ENCODE results near the gene PLEKHJ1. TPM values are rescaled to one million over a fixed set of nuclear protein-coding genes. Genes with fewer than 3 reads are reported as not detected.

Gene PLEKHJ1
- total RNA-seq, 1 experiment from 2014 or later = 91.7 TPM

DNA sequence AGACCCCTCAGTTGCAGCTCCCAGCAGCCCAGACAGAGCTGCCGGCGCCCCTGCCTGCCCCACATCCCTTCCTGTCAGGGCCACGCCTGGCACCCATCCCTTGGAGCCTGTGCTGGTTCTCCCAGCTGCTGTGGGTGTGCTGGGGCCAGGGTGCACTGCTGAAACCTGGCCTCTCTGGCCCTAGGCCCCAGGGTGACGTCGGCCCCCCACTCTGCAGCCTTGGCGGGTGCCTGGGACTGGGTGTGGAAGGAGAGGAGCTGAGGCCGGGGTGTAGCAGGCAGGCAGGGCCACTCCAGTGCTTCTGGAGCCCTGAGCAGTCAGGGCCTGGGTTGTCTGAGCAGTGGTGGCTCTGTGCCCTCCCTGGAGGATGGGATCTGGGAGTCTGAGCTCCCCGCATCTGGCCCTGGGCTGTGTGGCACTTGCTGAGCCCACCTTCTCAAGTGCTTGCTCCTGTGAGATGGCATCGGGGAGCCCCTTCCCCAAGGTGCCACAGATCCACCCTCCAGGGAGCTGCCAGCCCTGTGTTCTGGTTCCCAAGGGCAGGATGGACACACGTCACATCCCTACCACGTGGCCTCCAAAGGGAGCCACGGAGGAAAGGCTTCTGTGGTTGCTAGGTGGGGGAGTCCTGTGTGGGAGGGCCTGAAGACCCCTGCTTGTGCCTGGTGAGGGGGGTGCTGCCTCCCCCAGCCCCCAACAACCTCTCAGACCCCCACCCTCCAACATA, 5.2 kb downstream of the PLEKHJ1 start:
- H3K27ac ChIP-seq = no peak overlapping the region

GRCh38 chr19:2230033-2230531, 6.0 kb downstream of the PLEKHJ1 start:
- Histone ChIP-seq H3K9me3 (replicated peaks) (no peaks in the 10 kb centered on the region), H3K36me3 (peaks cover 91% of the 10 kb centered on the region), H3K4me1 (replicated peaks) (peaks cover 9% of the 10 kb centered on the region), H3K27ac (no peak overlapping the region), H3K27me3 (replicated peaks) (no peaks in the 10 kb centered on the region), H3K4me3 (no peak overlapping the region)
- no peak for DNase-seq (ENCODE audit: low read depth in 1 of 2, low spot score in 2 of 2)

More for the DNA sequence above, 5.2 kb downstream of the PLEKHJ1 start:
- H3K36me3 ChIP-seq = peaks cover 90% of the 10 kb centered on the region
- peaks cover 12% of the 10 kb centered on the region for H3K4me1 ChIP-seq (replicated peaks)
- no peak for DNase-seq (ENCODE audit: low read depth in 1 of 2, low spot score in 2 of 2)
- no peaks in the 10 kb centered on the region for H3K9me3 ChIP-seq (replicated peaks)
- no peaks in the 10 kb centered on the region for H3K27me3 ChIP-seq (replicated peaks)
- H3K4me3 ChIP-seq = no peak overlapping the region

GRCh38 chr19:2229103-2230032, 6.8 kb downstream of the PLEKHJ1 start:
- no peaks in the 10 kb centered on the region for H3K9me3 ChIP-seq (replicated peaks)
- peaks cover 91% of the 10 kb centered on the region for H3K36me3 ChIP-seq
- no peaks in the 10 kb centered on the region for H3K27me3 ChIP-seq (replicated peaks)
- no peak overlapping the region for H3K4me3 ChIP-seq
- H3K27ac ChIP-seq = no peak overlapping the region
- H3K4me1 ChIP-seq (replicated peaks) = peaks cover 2% of the 10 kb centered on the region; the same call in 1 of the 2 replicates
- no peak for DNase-seq (ENCODE audit: low read depth in 1 of 2, low spot score in 2 of 2)

GRCh38 chr19:2228157-2229030, 7.7 kb downstream of the PLEKHJ1 start:
- no peak overlapping the region for H3K27ac ChIP-seq
- DNase-seq (ENCODE audit: low read depth in 1 of 2, low spot score in 2 of 2) = no peak
- no peaks in the 10 kb centered on the region for H3K27me3 ChIP-seq (replicated peaks)
- no peaks in the 10 kb centered on the region for H3K4me1 ChIP-seq (replicated peaks)
- no peaks in the 10 kb centered on the region for H3K9me3 ChIP-seq (replicated peaks)
- H3K36me3 ChIP-seq = peaks cover 88% of the 10 kb centered on the region
- H3K4me3 ChIP-seq = no peak overlapping the region

DNA sequence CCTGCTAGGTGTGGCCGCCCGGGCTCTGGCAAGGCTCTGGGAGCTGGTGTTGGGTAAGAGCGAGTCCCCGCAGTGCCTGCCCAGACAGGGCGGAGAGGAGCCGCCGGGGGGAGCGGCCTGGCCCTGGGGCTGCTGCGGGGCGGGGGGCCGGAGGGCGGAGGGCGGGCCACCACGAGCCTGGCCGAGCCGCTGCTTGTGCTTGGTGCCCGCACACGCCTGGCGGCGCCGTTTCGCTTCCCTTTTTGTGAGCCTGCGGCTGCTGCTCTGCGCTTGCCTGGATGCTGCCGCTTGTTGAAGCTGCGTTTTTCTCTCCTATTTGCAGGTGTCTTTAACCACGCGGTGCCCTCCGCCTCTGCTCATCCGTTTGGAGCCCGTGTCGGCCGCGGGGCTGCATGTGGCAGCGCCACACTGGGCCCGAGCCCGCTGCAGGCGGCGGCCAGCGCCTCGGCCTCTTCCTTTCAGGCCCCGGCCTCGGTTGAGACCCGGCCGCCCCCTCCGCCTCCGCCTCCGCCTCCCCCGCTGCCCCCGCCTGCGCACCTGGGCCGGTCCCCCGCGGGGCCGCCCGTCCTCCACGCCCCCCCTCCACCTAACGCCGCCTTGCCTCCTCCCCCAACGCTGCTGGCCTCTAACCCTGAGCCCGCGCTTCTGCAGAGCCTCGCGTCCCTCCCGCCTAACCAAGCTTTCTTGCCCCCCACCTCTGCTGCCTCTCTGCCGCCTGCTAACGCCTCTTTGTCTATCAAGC, 8.5 kb downstream of the PLEKHJ1 start:
- DNase-seq (ENCODE audit: low read depth in 1 of 2, low spot score in 2 of 2) = no peak
- Histone ChIP-seq H3K36me3 (peaks cover 86% of the 10 kb centered on the region), H3K27ac (no peak overlapping the region), H3K9me3 (replicated peaks) (no peaks in the 10 kb centered on the region), H3K4me3 (no peak overlapping the region), H3K4me1 (replicated peaks) (no peaks in the 10 kb centered on the region), H3K27me3 (replicated peaks) (no peaks in the 10 kb centered on the region)

DNA sequence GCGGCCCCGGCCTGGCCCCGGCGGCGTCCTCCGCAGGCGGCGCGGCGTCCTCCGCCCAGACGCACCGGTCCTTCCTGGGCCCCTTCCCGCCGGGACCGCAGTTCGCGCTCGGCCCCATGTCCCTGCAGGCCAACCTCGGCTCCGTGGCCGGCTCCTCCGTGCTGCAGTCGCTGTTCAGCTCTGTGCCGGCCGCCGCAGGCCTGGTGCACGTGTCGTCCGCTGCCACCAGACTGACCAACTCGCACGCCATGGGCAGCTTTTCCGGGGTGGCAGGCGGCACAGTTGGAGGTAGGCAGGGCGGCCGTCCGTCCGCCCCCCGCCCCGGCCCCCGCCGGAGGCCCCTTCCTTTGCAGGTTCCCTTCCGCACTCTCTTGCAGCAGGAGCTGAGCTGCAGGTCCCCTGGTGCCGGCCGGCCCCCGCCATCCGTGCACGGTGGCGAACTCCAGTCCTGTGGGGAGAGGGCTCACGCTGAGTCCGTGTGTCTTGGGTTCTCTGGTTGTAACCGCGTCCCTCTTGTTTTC, 9.2 kb downstream of the PLEKHJ1 start:
- no peaks in the 10 kb centered on the region for H3K9me3 ChIP-seq (replicated peaks)
- no peak overlapping the region for H3K4me3 ChIP-seq
- peaks cover 88% of the 10 kb centered on the region for H3K36me3 ChIP-seq
- H3K4me1 ChIP-seq (replicated peaks) = no peaks in the 10 kb centered on the region
- no peak for DNase-seq (ENCODE audit: low read depth in 1 of 2, low spot score in 2 of 2)
- H3K27ac ChIP-seq = no peak overlapping the region
- H3K27me3 ChIP-seq (replicated peaks) = no peaks in the 10 kb centered on the region

DNA sequence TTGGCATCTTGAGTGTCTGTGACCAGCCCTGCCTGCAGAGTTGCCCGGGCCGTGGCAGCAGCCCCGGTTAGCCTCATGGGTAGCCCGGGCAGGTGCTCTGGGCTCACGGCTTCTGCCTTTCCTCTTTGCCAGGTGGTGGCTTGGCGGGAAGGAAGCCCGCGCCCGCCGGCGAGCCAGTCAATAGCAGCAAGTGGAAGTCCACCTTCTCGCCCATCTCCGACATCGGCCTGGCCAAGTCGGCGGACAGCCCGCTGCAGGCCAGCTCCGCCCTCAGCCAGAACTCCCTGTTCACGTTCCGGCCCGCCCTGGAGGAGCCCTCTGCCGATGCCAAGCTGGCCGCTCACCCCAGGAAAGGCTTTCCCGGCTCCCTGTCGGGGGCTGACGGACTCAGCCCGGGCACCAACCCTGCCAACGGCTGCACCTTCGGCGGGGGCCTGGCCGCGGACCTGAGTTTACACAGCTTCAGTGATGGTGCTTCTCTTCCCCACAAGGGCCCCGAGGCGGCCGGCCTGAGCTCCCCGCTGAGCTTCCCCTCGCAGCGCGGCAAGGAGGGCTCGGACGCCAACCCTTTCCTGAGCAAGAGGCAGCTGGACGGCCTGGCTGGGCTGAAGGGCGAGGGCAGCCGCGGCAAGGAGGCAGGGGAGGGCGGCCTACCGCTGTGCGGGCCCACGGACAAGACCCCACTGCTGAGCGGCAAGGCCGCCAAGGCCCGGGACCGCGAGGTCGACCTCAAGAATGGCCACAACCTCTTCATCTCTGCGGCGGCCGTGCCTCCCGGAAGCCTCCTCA, 9.9 kb downstream of the PLEKHJ1 start:
- H3K36me3 ChIP-seq = peaks cover 88% of the 10 kb centered on the region
- DNase-seq (ENCODE audit: low read depth in 1 of 2, low spot score in 2 of 2) = no peak
- H3K27ac ChIP-seq = no peak overlapping the region
- H3K4me3 ChIP-seq = no peak overlapping the region
- H3K4me1 ChIP-seq (replicated peaks) = no peaks in the 10 kb centered on the region
- H3K27me3 ChIP-seq (replicated peaks) = no peaks in the 10 kb centered on the region
- H3K9me3 ChIP-seq (replicated peaks) = no peaks in the 10 kb centered on the region

DNA sequence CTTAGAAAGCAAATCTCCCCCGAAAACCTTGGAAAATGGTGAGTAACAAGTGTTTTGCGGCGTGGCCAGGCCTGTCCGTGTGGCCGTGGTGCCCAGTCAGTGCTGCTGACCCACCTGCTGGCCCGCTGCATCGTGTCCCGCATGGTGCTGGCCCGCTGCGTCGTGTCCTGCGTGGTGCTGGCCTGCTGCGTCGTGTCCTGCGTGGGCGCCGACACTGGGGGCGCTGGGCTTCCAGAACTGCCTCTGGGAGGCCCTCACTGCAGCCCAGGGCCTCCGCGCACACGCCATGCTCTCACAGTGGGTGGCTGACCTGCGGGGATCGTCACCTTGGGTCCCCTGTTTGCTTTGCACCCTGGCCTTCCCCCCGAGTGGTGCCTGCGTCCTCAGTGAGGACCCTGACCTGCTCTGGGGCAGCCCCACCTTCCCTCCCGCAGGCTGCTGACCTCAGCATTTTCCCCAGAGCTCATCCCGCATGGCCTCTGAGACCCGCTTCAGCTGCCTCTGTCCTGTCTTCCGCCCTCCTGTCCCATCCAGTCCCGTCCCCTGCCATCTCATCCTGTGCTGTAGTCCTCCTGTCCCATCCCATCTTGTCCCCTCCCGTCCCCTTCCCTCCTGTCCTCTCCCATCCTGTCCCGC, 10.6 kb downstream of the PLEKHJ1 start:
- Histone ChIP-seq H3K27ac (no peak overlapping the region), H3K36me3 (peaks cover 88% of the 10 kb centered on the region), H3K4me1 (replicated peaks) (no peaks in the 10 kb centered on the region), H3K9me3 (replicated peaks) (no peaks in the 10 kb centered on the region), H3K4me3 (no peak overlapping the region), H3K27me3 (replicated peaks) (no peaks in the 10 kb centered on the region)
- no peak for DNase-seq (ENCODE audit: low read depth in 1 of 2, low spot score in 2 of 2)

- H3K9me3 ChIP-seq (replicated peaks) = no peaks in the 10 kb centered on the region
- DNase-seq (ENCODE audit: low read depth in 1 of 2, low spot score in 2 of 2) = no peak
- no peaks in the 10 kb centered on the region for H3K27me3 ChIP-seq (replicated peaks)
- no peak overlapping the region for H3K4me3 ChIP-seq
- H3K36me3 ChIP-seq = peaks cover 88% of the 10 kb centered on the region
- no peak overlapping the region for H3K27ac ChIP-seq
- H3K4me1 ChIP-seq (replicated peaks) = no peaks in the 10 kb centered on the region
These were observed 11.3 kb downstream of the PLEKHJ1 start for GRCh38 chr19:2224754-2225349.

GRCh38 chr19:2223959-2224358, 12.2 kb downstream of the PLEKHJ1 start:
- peaks cover 88% of the 10 kb centered on the region for H3K36me3 ChIP-seq
- no peaks in the 10 kb centered on the region for H3K9me3 ChIP-seq (replicated peaks)
- H3K27me3 ChIP-seq (replicated peaks) = no peaks in the 10 kb centered on the region
- no peaks in the 10 kb centered on the region for H3K4me1 ChIP-seq (replicated peaks)
- H3K27ac ChIP-seq = no peak overlapping the region
- no peak overlapping the region for H3K4me3 ChIP-seq
- no peak for DNase-seq (ENCODE audit: low read depth in 1 of 2, low spot score in 2 of 2)

- Histone ChIP-seq H3K27ac (no peak overlapping the region), H3K4me1 (replicated peaks) (no peaks in the 10 kb centered on the region), H3K4me3 (no peak overlapping the region), H3K27me3 (replicated peaks) (no peaks in the 10 kb centered on the region), H3K9me3 (replicated peaks) (no peaks in the 10 kb centered on the region), H3K36me3 (peaks cover 88% of the 10 kb centered on the region)
- DNase-seq (ENCODE audit: low read depth in 1 of 2, low spot score in 2 of 2) = no peak
These were observed 12.7 kb downstream of the PLEKHJ1 start for GRCh38 chr19:2223391-2223790.

Measured in SJSA1 (cell line).